Measurements from ENCODE around the gene THRSP.

GRCh38 chr11:78036313-78036712, 27.3 kb upstream of the THRSP start:
- no peak for TF ChIP-seq EZH2 (IDR thresholded peaks at IDR 0.05; ENCODE audit: low read length, unreplicated experiment)
- TF ChIP-seq CTCF (conservative IDR thresholded peaks at IDR 0.05; ENCODE audit: low read depth, low read length), result no peak
- TF ChIP-seq EZH2phosphoT487 (IDR thresholded peaks at IDR 0.05; ENCODE audit: borderline replicate concordance, low read length), result no peak
